Type B pancreatic cell (in vitro differentiated cells): ENCODE results near the gene PPIB. TPM values are rescaled to one million over a fixed set of nuclear protein-coding genes. Genes with fewer than 3 reads are reported as not detected.

Source experiments
- DNase-seq: peaks from one replicate; pipeline ENCODE4 v3.0.0; 2021; ENCODE audit warnings: mixed read lengths; ENCODE audit not compliant: unreplicated experiment; ENCODE audit errors: extremely low spot score
- H3K27ac Mint-ChIP-seq: 2 replicates; pipeline ENCODE4 v1.8.0; 2021; ENCODE audit warnings: mild to moderate bottlenecking, mixed read lengths
- H3K27me3 Mint-ChIP-seq: 2 replicates; pipeline ENCODE4 v1.8.0; 2021; ENCODE audit warnings: mixed read lengths
- H3K36me3 Mint-ChIP-seq: 2 replicates; pipeline ENCODE4 v1.8.0; 2021; ENCODE audit warnings: mixed read lengths
- H3K4me1 Mint-ChIP-seq: one replicate; pipeline ENCODE4 v1.8.0; 2021; ENCODE audit warnings: mixed read lengths; ENCODE audit not compliant: unreplicated experiment
- H3K4me3 Mint-ChIP-seq: 2 replicates; pipeline ENCODE4 v1.8.0; 2021; ENCODE audit warnings: mild to moderate bottlenecking, mixed read lengths
- H3K9me3 Mint-ChIP-seq: 2 replicates; pipeline ENCODE4 v1.8.0; 2021; ENCODE audit warnings: mixed read lengths
- CTCF ChIP-seq: fragments of 200-600 bp; sonication (generic); conservative IDR thresholded peaks from 2 replicates; pipeline ENCODE4 v1.5.0; 2021; ENCODE audit warnings: antibody characterized with exemption, mild to moderate bottlenecking
- total RNA-seq: library from RNA; stranded (reverse); gene quantifications from 2 replicates; pipeline ENCODE4 v1.2.1, GENCODE V29; 2021; ENCODE audit warnings: low replicate concordance

The PPIB gene
- total RNA-seq, 1 donor from 2014 or later, result 551 TPM

GRCh38 chr15:64155802-64156651 lies 6.8 kb downstream of the PPIB start:
- TF ChIP-seq CTCF, result no peak
- DNase-seq, result no peak
- Mint-ChIP-seq H3K9me3 (no peaks in the 10 kb centered on the region), H3K27me3 (peaks cover 15% of the 10 kb centered on the region), H3K4me3 (no peak overlapping the region), H3K36me3 (peaks cover 16% of the 10 kb centered on the region), H3K27ac (peak overlapping the region; percentile 29), H3K4me1 (peaks cover 13% of the 10 kb centered on the region)

DNA sequence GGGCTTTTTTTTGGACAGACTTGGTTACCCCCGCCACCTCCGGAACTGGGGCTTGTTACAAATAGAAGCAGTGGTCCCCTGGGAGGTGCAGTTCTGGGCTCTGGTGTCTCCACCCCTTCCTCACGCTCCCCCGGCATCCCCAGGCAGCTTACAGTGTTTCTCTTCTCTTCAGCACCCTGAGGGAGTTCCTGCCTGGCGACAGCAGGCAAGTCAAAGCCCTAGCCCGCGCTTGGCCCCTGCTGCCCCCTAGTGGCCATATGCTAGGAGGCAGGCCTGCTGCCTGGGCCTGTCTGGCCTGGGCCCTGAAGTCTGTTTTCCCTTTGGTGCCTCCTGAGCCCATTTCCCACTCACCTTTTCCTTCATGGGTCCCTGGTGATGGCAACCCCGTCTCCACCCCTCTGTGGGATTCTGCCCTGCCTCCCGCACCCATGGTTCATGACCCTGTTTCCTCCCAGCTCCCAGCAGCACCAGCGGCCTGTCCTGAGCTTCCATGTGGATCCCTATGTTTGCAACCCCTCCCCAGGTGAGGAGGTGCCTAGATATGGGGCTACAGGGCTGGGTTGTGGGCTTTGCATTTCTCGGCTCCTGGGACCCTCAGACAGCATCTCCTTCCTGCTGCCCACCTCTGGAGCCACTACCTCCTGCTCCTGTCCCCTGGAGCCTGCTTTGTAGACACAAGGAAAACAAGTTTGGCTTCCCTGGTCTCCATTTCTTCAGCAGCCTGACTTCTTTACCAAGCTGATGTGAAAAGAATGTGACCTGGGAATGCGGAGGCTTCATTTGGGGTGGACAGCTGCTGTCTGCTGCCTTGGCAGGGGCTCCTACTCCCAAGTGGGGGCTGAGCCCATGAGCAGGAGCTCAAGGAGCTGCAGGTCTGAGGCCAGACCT lies 9.1 kb downstream of the PPIB start:
- Mint-ChIP-seq H3K9me3 (no peaks in the 10 kb centered on the region), H3K4me1 (peaks cover 11% of the 10 kb centered on the region), H3K27me3 (peaks cover 25% of the 10 kb centered on the region), H3K36me3 (peaks cover 7% of the 10 kb centered on the region), H3K4me3 (peak overlapping the region; percentile 87), H3K27ac (peak overlapping the region; percentile 84)
- peak; percentile 96 for DNase-seq
- TF ChIP-seq CTCF, result peak; percentile 98

DNA sequence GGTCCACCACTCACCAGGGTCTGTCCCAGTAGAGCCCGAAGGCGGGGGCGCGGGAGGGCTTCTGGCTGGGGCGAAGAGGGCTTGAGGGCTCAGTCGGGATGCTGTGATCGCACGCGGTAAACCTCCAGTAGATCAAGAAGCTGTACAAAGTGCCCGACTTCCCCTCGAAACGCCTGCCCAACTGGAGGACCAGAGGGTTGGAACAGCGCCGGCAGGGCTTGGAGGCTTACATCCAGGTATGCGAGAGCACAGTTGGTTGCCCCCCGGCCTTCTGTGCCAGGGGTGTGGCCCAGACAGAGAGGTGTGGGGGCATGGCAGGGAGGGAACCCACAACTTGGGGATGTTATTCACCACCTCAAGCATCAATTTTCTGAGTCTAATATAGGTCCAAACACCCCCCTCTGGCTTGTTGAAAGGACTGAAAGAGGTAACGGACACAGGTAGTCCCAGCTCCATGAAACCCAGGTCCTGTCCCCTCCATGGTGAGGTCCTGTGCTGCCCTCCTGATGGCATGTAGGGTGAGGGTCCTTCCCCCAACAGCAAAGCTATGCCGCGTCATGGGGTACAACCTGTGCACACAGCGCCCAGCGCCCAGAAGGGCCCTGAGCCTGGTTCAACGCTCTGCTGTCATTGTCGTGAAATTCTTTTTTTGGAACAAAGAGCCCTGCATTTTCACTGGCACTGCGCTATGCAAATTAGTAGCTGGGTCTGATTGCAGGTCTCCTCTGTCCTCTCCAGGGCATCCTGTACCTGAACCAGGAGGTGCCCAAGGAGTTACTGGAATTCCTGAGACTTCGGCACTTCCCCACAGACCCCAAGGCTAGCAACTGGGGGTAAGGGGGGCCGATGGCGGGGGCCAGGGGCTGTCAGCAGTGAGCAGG lies 10.1 kb downstream of the PPIB start:
- peak overlapping the region; percentile 52 for H3K4me3 Mint-ChIP-seq
- H3K4me1 Mint-ChIP-seq, result peaks cover 11% of the 10 kb centered on the region
- DNase-seq, result no peak
- H3K36me3 Mint-ChIP-seq, result peaks cover 4% of the 10 kb centered on the region
- peaks cover 25% of the 10 kb centered on the region for H3K27me3 Mint-ChIP-seq
- H3K9me3 Mint-ChIP-seq, result no peaks in the 10 kb centered on the region
- no peak for TF ChIP-seq CTCF
- no peak overlapping the region for H3K27ac Mint-ChIP-seq

- H3K27ac Mint-ChIP-seq, result no peak within 1 kb of the TSS
- TF ChIP-seq CTCF, result no peak
- peaks cover 4% of the 10 kb centered on the region for H3K36me3 Mint-ChIP-seq
- DNase-seq, result no peak
- peaks cover 11% of the 10 kb centered on the region for H3K4me1 Mint-ChIP-seq
- no peaks in the 10 kb centered on the region for H3K9me3 Mint-ChIP-seq
- peak within 1 kb of the TSS; percentile 90 for H3K4me3 Mint-ChIP-seq
- peaks cover 25% of the 10 kb centered on the region for H3K27me3 Mint-ChIP-seq
Measured at GRCh38 chr15:64151727-64152506, 10.9 kb downstream of the PPIB start, which contains the start of gene SNX22. SNX22 (plus strand) TSS chr15:64151731; CDS start chr15:64151776, 45 bp downstream.
